ENCODE measurements around the gene CDK8.

CDK8 gene

DNA sequence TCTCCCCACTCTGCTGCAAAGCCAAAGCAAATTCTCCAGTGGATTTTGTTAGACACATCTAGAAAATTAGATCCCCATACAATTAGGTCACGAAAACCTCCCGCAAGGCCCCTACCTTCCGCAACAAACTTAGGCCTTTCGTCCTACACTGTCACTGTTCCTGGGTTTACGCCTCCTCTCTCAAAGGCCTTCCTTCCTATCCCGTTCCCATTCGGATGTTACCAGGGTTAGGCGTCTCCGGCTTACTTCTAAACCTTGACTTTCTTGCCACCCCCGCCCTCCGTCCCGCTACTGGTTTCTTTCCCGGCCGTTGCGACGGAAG lies 32.6 kb upstream of the CDK8 start:
- no peak for TF ChIP-seq ZNF274 (IDR thresholded peaks at IDR 0.05; ENCODE audit: low read depth, low read length)
- TF ChIP-seq YY1 (IDR thresholded peaks at IDR 0.05; ENCODE audit: insufficient read depth, insufficient read length): no peak
- TF ChIP-seq SUZ12 (IDR thresholded peaks at IDR 0.05; ENCODE audit: extremely low read depth, insufficient read depth, insufficient read length): no peak
- no peaks in the 10 kb centered on the region for H3K4me1 ChIP-seq (ENCODE audit: insufficient read depth, insufficient read length)
- DNase-seq (ENCODE audit: low read depth, low spot score): no peak
- H3K9ac ChIP-seq (ENCODE audit: insufficient read length, low read depth): peak overlapping the region; percentile 93
- H3K9me3 ChIP-seq (ENCODE audit: insufficient read depth, low read length): no peaks in the 10 kb centered on the region
- peak overlapping the region; percentile 91 for H3K4me3 ChIP-seq (ENCODE audit: insufficient read length, low read depth)
- no peaks in the 10 kb centered on the region for H3K27me3 ChIP-seq (ENCODE audit: insufficient read depth, insufficient read length)
- H3K36me3 ChIP-seq (ENCODE audit: insufficient read depth, insufficient read length, low read length): peaks cover 39% of the 10 kb centered on the region

- Histone ChIP-seq H3K4me3 (ENCODE audit: insufficient read length, low read depth) (peak within 1 kb of the TSS; percentile 91), H3K27me3 (ENCODE audit: insufficient read depth, insufficient read length) (no peaks in the 10 kb centered on the region), H3K4me1 (ENCODE audit: insufficient read depth, insufficient read length) (no peaks in the 10 kb centered on the region), H3K9me3 (ENCODE audit: insufficient read depth, low read length) (no peaks in the 10 kb centered on the region), H3K36me3 (ENCODE audit: insufficient read depth, insufficient read length, low read length) (peaks cover 36% of the 10 kb centered on the region), H3K9ac (ENCODE audit: insufficient read length, low read depth) (peak within 1 kb of the TSS; percentile 93)
- DNase-seq (ENCODE audit: low read depth, low spot score): peak; percentile 89
- TF ChIP-seq YY1 (IDR thresholded peaks at IDR 0.05; ENCODE audit: insufficient read depth, insufficient read length) (no peak), ZNF274 (IDR thresholded peaks at IDR 0.05; ENCODE audit: low read depth, low read length) (no peak), SUZ12 (IDR thresholded peaks at IDR 0.05; ENCODE audit: extremely low read depth, insufficient read depth, insufficient read length) (no peak)
Observed at GRCh38 chr13:26221721-26222519, 32.0 kb upstream of the CDK8 start, which contains the start of gene RNF6. Gene RNF6, minus strand, starts transcription at chr13:26222314. Its CDS starts 2,665 bp downstream, at chr13:26219649.

DNA sequence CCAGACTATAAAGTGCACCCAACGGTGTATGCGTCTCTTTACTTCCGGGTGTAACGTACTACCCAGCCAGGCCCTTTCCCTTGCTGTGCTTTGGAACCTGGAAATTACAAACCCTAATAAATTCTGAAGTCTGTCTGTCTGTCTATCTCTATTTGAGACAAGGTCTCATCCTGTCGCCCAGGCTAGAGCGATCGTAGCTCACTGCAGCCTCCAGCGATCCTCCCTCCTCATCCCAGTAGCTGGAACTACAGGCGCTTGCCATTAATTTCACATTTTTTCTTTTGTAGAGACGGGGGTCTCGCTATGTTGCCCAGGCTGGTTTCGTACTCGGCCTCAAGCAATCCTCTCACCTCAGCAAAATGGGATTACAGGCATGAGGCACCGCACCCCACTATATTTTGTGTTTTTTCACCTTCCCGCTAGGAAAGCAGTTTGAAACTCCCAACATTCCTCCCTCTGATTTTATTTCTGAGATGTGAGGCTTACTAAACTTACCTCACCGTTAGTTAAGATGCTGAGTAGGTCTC lies 31.3 kb upstream of the CDK8 start:
- DNase-seq (ENCODE audit: low read depth, low spot score): no peak
- peaks cover 29% of the 10 kb centered on the region for H3K36me3 ChIP-seq (ENCODE audit: insufficient read depth, insufficient read length, low read length)
- TF ChIP-seq SUZ12 (IDR thresholded peaks at IDR 0.05; ENCODE audit: extremely low read depth, insufficient read depth, insufficient read length) (no peak), ZNF274 (IDR thresholded peaks at IDR 0.05; ENCODE audit: low read depth, low read length) (no peak), YY1 (IDR thresholded peaks at IDR 0.05; ENCODE audit: insufficient read depth, insufficient read length) (no peak)
- H3K4me1 ChIP-seq (ENCODE audit: insufficient read depth, insufficient read length): no peaks in the 10 kb centered on the region
- H3K4me3 ChIP-seq (ENCODE audit: insufficient read length, low read depth): peak overlapping the region; percentile 91
- no peaks in the 10 kb centered on the region for H3K27me3 ChIP-seq (ENCODE audit: insufficient read depth, insufficient read length)
- peak overlapping the region; percentile 93 for H3K9ac ChIP-seq (ENCODE audit: insufficient read length, low read depth)
- no peaks in the 10 kb centered on the region for H3K9me3 ChIP-seq (ENCODE audit: insufficient read depth, low read length)

DNA sequence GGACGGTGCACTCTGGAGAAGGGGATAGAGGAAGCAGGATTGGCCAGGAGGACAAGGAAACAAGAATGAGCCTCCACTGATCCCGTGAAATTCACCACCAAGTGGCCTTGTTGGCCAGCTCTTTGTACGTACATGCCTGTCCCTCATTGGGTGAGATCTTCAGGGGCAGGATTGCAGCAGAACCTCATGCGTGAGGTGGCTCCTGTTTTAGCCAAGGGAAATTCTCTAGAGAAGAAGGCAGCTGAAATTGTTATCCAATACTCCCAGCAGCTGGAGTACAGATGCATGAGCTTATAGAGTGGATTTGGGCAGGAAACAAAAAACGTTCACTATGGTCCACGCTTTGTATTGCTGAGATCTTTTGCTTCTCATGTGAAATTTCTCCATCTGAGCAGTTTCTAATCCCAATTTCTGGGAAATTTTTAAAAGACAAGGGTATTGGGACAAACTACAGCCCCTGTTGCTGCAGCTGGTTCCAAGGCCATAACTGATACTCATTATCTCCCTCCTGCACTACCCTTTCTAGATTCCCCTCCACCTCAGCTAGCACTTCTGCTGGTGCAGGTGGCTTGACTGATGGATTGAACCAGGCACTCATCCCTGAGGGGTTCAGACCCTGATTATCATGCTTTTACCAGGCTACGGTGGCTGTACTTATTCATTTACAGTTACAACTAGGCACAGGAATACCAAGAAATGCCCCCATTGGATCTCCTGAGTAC lies 27.9 kb upstream of the CDK8 start:
- TF ChIP-seq YY1 (IDR thresholded peaks at IDR 0.05; ENCODE audit: insufficient read depth, insufficient read length) (no peak), ZNF274 (IDR thresholded peaks at IDR 0.05; ENCODE audit: low read depth, low read length) (no peak), SUZ12 (IDR thresholded peaks at IDR 0.05; ENCODE audit: extremely low read depth, insufficient read depth, insufficient read length) (no peak)
- no peak for DNase-seq (ENCODE audit: low read depth, low spot score)
- H3K9me3 ChIP-seq (ENCODE audit: insufficient read depth, low read length): no peaks in the 10 kb centered on the region

GRCh38 chr13:26227166-26227971 lies 26.6 kb upstream of the CDK8 start:
- no peak overlapping the region for H3K9ac ChIP-seq (ENCODE audit: insufficient read length, low read depth)
- TF ChIP-seq YY1 (IDR thresholded peaks at IDR 0.05; ENCODE audit: insufficient read depth, insufficient read length): no peak
- TF ChIP-seq ZNF274 (IDR thresholded peaks at IDR 0.05; ENCODE audit: low read depth, low read length): no peak
- TF ChIP-seq SUZ12 (IDR thresholded peaks at IDR 0.05; ENCODE audit: extremely low read depth, insufficient read depth, insufficient read length): no peak
- H3K9me3 ChIP-seq (ENCODE audit: insufficient read depth, low read length): no peaks in the 10 kb centered on the region
- no peak overlapping the region for H3K4me3 ChIP-seq (ENCODE audit: insufficient read length, low read depth)
- H3K27me3 ChIP-seq (ENCODE audit: insufficient read depth, insufficient read length): no peaks in the 10 kb centered on the region
- no peaks in the 10 kb centered on the region for H3K36me3 ChIP-seq (ENCODE audit: insufficient read depth, insufficient read length, low read length)
- no peaks in the 10 kb centered on the region for H3K4me1 ChIP-seq (ENCODE audit: insufficient read depth, insufficient read length)
- no peak for DNase-seq (ENCODE audit: low read depth, low spot score)

More for the DNA sequence above, 27.9 kb upstream of the CDK8 start:
- Histone ChIP-seq H3K36me3 (ENCODE audit: insufficient read depth, insufficient read length, low read length) (no peaks in the 10 kb centered on the region), H3K4me1 (ENCODE audit: insufficient read depth, insufficient read length) (no peaks in the 10 kb centered on the region), H3K9ac (ENCODE audit: insufficient read length, low read depth) (no peak overlapping the region), H3K4me3 (ENCODE audit: insufficient read length, low read depth) (no peak overlapping the region), H3K27me3 (ENCODE audit: insufficient read depth, insufficient read length) (no peaks in the 10 kb centered on the region)

DNA sequence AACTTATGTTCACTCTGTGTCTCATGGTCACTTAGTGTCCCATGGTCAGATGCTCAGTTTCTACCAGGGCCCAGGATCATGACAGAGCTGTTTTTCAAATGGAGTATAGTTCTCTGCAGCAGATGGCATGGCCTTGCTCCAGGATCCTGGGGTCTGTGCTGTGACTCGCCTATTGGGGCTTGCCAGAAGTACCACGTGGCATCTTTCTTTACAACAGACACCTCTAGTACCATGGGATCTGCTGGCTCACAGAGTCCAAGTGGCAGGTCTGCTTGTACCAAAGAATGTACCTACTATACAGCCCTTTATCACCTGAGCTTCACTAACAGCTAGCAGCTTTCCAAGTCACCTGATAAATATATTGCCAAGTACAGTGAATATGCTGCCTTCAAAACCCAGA lies 25.8 kb upstream of the CDK8 start:
- H3K9ac ChIP-seq (ENCODE audit: insufficient read length, low read depth): no peak overlapping the region
- no peaks in the 10 kb centered on the region for H3K9me3 ChIP-seq (ENCODE audit: insufficient read depth, low read length)
- no peaks in the 10 kb centered on the region for H3K36me3 ChIP-seq (ENCODE audit: insufficient read depth, insufficient read length, low read length)
- H3K4me1 ChIP-seq (ENCODE audit: insufficient read depth, insufficient read length): no peaks in the 10 kb centered on the region
- no peak overlapping the region for H3K4me3 ChIP-seq (ENCODE audit: insufficient read length, low read depth)
- DNase-seq (ENCODE audit: low read depth, low spot score): no peak
- H3K27me3 ChIP-seq (ENCODE audit: insufficient read depth, insufficient read length): no peaks in the 10 kb centered on the region
- TF ChIP-seq YY1 (IDR thresholded peaks at IDR 0.05; ENCODE audit: insufficient read depth, insufficient read length) (no peak), ZNF274 (IDR thresholded peaks at IDR 0.05; ENCODE audit: low read depth, low read length) (no peak), SUZ12 (IDR thresholded peaks at IDR 0.05; ENCODE audit: extremely low read depth, insufficient read depth, insufficient read length) (no peak)

Data from NT2/D1 (cell line).